Measurements from ENCODE around the gene NAB1.
"Not testable (repeated sequence)": the region's sequence is repeated elsewhere in the genome, so short reads cannot be mapped to it uniquely, and the experiment has no call there.

The NAB1 gene

GRCh38 chr2:190649035-190649797, at the start of gene NAB1:
Gene NAB1, plus strand, starts transcription at chr2:190649083. Its CDS starts 10,094 bp downstream, at chr2:190659177.
- peak; percentile 53 for DNase-seq

- DNase-seq = no peak
Observed at GRCh38 chr2:190599546-190600220, 49.2 kb upstream of the NAB1 start.

GRCh38 chr2:190600293-190601103, 48.4 kb upstream of the NAB1 start:
- no peak for DNase-seq

GRCh38 chr2:190603374-190603773, 45.5 kb upstream of the NAB1 start:
- DNase-seq = no peak

- DNase-seq = peak; percentile 88
Observed at GRCh38 chr2:190607014-190607597, 41.8 kb upstream of the NAB1 start.

GRCh38 chr2:190607657-190608357, 41.1 kb upstream of the NAB1 start:
- DNase-seq = peak; percentile 93

- DNase-seq = not testable (repeated sequence)
Observed at GRCh38 chr2:190608863-190609262, 40.0 kb upstream of the NAB1 start.

GRCh38 chr2:190609397-190609796, 39.5 kb upstream of the NAB1 start:
- not testable (repeated sequence) for DNase-seq

GRCh38 chr2:190610528-190610927, 38.4 kb upstream of the NAB1 start:
- DNase-seq = not testable (repeated sequence)

- no peak for DNase-seq
Observed at GRCh38 chr2:190615555-190616200, 33.2 kb upstream of the NAB1 start.

- DNase-seq = no peak
Observed at GRCh38 chr2:190618030-190618429, 30.9 kb upstream of the NAB1 start.

GRCh38 chr2:190625691-190626090, 23.2 kb upstream of the NAB1 start:
- no peak for DNase-seq

- no peak for DNase-seq
Observed at GRCh38 chr2:190626641-190627210, 22.2 kb upstream of the NAB1 start.

GRCh38 chr2:190627448-190628412, 21.2 kb upstream of the NAB1 start:
- DNase-seq = peak; percentile 41

- no peak for DNase-seq
Observed at GRCh38 chr2:190628591-190629319, 20.1 kb upstream of the NAB1 start.

- DNase-seq = peak; percentile 37
Observed at GRCh38 chr2:190634381-190634780, 14.5 kb upstream of the NAB1 start.

GRCh38 chr2:190635781-190636180, 13.1 kb upstream of the NAB1 start:
- DNase-seq = no peak

- peak; percentile 80 for DNase-seq
Observed at GRCh38 chr2:190636361-190636760, 12.5 kb upstream of the NAB1 start.

- DNase-seq = peak; percentile 43
Observed at GRCh38 chr2:190637281-190637734, 11.6 kb upstream of the NAB1 start.

Measured in EL (cell line).